Muscle layer of duodenum (tissue), 2 donors: ENCODE measurements around the gene CD99L2.

ENCODE experiments used
- H3K27ac ChIP-seq: one replicate; pipeline ENCODE4 v1.7.0; 2013; ENCODE audit warnings: mild to moderate bottlenecking, low read length
- H3K27me3 ChIP-seq: one replicate; pipeline ENCODE4 v1.7.0; 2013; ENCODE audit warnings: low read depth, mild to moderate bottlenecking, control low read depth, low read length
- H3K36me3 ChIP-seq, 2 donors: one replicate each; pipeline ENCODE4 v1.7.0; 2013; ENCODE audit warnings: low read length in 2 of 2, control low read depth in 1 of 2, mild to moderate bottlenecking in 1 of 2; ENCODE audit not compliant: insufficient read depth in 2 of 2, control insufficient read depth in 1 of 2
- H3K4me1 ChIP-seq, 2 donors: one replicate each; pipeline ENCODE4 v1.7.0; 2013; ENCODE audit warnings: low read length in 2 of 2, mild to moderate bottlenecking in 2 of 2, control low read depth in 1 of 2, moderate library complexity in 1 of 2; ENCODE audit not compliant: insufficient read depth in 2 of 2, control insufficient read depth in 1 of 2
- H3K4me3 ChIP-seq, 2 donors: one replicate each; pipeline ENCODE4 v1.7.0; 2013; ENCODE audit warnings: low read length in 2 of 2, low read depth in 1 of 2, mild to moderate bottlenecking in 1 of 2
- H3K9me3 ChIP-seq, 2 donors: one replicate each; pipeline ENCODE4 v1.7.0; 2013; ENCODE audit warnings: low read length in 2 of 2, control low read depth in 1 of 2, mild to moderate bottlenecking in 1 of 2; ENCODE audit not compliant: control insufficient read depth in 1 of 2
- donor health status: healthy.

Gene CD99L2

DNA sequence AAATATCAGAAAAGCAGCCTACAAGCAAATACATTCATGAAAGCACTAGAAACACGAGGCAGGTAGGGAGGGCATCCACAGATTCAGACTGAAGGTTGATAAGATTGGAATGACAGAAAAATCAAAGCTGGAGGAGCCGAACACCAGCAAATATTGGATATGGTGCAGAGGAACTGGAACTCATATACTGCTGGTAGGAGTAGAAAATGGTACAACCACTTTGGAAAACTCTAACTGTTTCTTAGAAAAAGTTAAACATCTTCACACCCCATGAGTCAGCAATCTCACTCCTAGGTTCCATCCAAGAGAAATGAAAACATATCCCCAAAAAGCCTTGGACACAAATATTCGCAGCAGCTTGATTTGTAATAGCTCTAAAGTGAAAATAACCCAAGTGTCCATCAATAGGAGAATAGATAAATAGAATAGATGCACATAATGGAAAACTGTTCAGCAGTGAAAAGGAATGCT lies 27.1 kb downstream of the CD99L2 start:
- H3K4me3 ChIP-seq, result no peak overlapping the region
- H3K4me1 ChIP-seq, result peaks cover 0 to 10% of the 10 kb centered on the region in 2 donors
- no peaks in the 10 kb centered on the region for H3K36me3 ChIP-seq
- H3K27ac ChIP-seq, result no peak overlapping the region
- no peaks in the 10 kb centered on the region for H3K9me3 ChIP-seq
- H3K27me3 ChIP-seq, result no peaks in the 10 kb centered on the region

- no peak overlapping the region for H3K27ac ChIP-seq
- peaks cover 0 to 10% of the 10 kb centered on the region in 2 donors for H3K4me1 ChIP-seq
- H3K36me3 ChIP-seq, result no peaks in the 10 kb centered on the region
- H3K4me3 ChIP-seq, result no peak overlapping the region
- no peaks in the 10 kb centered on the region for H3K9me3 ChIP-seq
- no peaks in the 10 kb centered on the region for H3K27me3 ChIP-seq
These were observed 27.8 kb downstream of the CD99L2 start for GRCh38 chrX:150870487-150871340.

GRCh38 chrX:150870029-150870428 lies 28.4 kb downstream of the CD99L2 start:
- H3K36me3 ChIP-seq, result no peaks in the 10 kb centered on the region
- H3K4me3 ChIP-seq, result no peak overlapping the region
- H3K27ac ChIP-seq, result no peak overlapping the region
- peaks cover 0 to 10% of the 10 kb centered on the region in 2 donors for H3K4me1 ChIP-seq
- no peaks in the 10 kb centered on the region for H3K27me3 ChIP-seq
- no peaks in the 10 kb centered on the region for H3K9me3 ChIP-seq

DNA sequence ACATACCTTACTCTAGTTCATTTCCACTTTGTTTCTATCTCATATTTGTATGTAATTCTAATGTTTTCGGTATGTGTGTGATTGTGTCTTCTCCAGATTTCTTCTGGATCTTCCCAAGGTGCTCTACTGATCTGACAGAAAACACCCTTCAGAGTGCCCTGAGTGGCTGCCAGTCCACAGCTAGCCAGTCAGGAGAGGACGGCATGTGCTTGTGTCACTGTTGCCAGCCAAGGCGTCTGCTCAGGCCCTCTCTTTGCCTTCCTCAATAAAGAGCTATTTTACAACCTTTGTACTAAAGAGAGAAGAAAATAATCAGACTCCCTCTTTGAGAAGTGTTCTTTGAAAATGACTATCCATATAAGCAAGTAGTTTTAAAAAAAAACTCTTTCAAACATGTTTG lies 29.0 kb downstream of the CD99L2 start:
- H3K27ac ChIP-seq, result no peak overlapping the region
- peaks cover 0 to 10% of the 10 kb centered on the region in 2 donors for H3K4me1 ChIP-seq
- H3K4me3 ChIP-seq, result no peak overlapping the region
- no peaks in the 10 kb centered on the region for H3K27me3 ChIP-seq
- H3K9me3 ChIP-seq, result no peaks in the 10 kb centered on the region
- H3K36me3 ChIP-seq, result no peaks in the 10 kb centered on the region

GRCh38 chrX:150868625-150869024 lies 29.8 kb downstream of the CD99L2 start:
- Histone ChIP-seq H3K9me3 (no peaks in the 10 kb centered on the region), H3K36me3 (no peaks in the 10 kb centered on the region), H3K4me3 (no peak overlapping the region), H3K27ac (no peak overlapping the region), H3K27me3 (no peaks in the 10 kb centered on the region), H3K4me1 (peaks cover 0 to 4% of the 10 kb centered on the region in 2 donors)

DNA sequence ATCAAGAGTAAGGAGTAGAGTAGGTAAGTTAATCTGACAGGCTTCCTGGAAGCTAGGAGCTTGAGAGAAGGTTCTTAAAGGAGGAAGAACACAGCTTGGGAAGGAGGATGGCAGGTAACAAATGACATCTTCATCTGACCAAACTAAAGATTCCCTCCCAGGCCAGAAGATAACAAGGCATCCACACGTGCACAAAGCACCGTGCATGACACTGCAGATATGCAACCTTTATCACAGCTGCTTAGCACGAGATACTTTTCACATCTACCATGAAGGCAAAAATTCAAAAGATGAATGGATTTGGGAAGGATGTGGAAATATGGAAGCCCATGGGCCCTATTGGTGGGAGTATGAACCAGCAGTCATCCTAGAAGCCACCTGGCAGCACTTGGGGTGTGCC lies 34.3 kb downstream of the CD99L2 start:
- no peaks in the 10 kb centered on the region for H3K36me3 ChIP-seq
- no peaks in the 10 kb centered on the region for H3K9me3 ChIP-seq
- no peak overlapping the region for H3K4me3 ChIP-seq
- H3K27ac ChIP-seq, result no peak overlapping the region
- no peaks in the 10 kb centered on the region for H3K27me3 ChIP-seq
- no peaks in the 10 kb centered on the region for H3K4me1 ChIP-seq

DNA sequence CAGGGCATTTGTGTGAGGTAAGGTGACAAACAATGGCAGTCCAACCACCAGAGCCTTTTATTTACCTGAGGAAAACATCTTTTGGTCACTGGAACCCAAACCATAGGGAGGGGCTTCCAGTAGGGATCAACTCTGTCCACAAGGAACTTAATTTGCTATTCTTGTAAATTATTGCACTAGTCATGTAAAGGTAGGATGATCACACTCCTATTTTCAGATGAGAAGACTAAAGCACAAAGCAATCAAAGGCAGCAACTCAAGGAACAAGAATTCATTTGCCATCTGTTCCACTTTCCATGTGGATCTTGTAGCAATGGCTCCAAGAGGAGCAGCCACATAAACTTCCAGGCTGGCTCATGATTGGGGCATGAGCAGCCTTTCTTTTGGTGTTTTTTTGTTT lies 35.3 kb downstream of the CD99L2 start:
- no peak overlapping the region for H3K4me3 ChIP-seq
- H3K36me3 ChIP-seq, result no peaks in the 10 kb centered on the region
- H3K4me1 ChIP-seq, result no peaks in the 10 kb centered on the region
- no peaks in the 10 kb centered on the region for H3K9me3 ChIP-seq
- no peaks in the 10 kb centered on the region for H3K27me3 ChIP-seq
- H3K27ac ChIP-seq, result no peak overlapping the region

DNA sequence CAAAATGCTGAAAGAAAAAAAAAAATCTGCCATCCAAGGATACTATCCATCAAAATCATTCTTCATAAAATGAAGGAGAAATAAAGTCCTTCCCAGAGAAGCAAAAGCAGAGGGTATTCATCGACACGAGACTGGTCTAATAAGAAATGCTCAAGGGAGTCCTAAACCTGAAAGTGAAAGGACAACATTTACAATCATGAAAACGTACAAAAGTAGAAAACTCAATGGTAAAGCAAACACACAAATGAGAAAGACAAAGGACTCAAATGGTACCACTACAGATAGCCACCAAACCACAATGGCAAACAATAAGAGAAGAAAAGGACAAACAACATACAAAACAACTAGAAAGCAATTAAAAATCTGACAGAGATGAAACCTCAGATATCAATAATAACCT lies 41.0 kb downstream of the CD99L2 start:
- Histone ChIP-seq H3K36me3 (no peaks in the 10 kb centered on the region), H3K4me3 (no peak overlapping the region), H3K9me3 (no peaks in the 10 kb centered on the region), H3K4me1 (no peaks in the 10 kb centered on the region), H3K27me3 (no peaks in the 10 kb centered on the region), H3K27ac (no peak overlapping the region)

GRCh38 chrX:150856785-150857184 lies 41.7 kb downstream of the CD99L2 start:
- Histone ChIP-seq H3K4me1 (no peaks in the 10 kb centered on the region), H3K4me3 (no peak overlapping the region), H3K36me3 (no peaks in the 10 kb centered on the region), H3K27me3 (no peaks in the 10 kb centered on the region), H3K9me3 (no peaks in the 10 kb centered on the region), H3K27ac (no peak overlapping the region)

DNA sequence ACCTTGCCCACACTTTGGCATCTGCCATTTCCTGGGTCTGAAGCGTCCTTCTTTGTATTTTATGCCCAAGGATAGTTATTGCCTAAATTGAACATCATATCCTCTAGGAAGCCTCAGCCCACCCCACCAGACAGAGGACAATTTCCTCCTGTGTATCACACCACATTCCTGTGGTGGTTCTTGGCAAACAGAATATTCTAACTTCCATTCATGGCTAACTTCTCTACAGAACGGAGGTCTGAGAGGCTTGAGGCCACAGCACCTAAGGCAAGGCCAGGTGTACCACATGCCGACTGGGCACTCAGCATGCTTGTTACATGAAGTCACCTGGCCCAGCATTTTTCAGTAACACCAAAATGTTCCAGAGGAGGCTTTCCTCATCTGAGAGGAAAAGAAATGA lies 42.4 kb downstream of the CD99L2 start:
- Histone ChIP-seq H3K27ac (no peak overlapping the region), H3K27me3 (no peaks in the 10 kb centered on the region), H3K9me3 (no peaks in the 10 kb centered on the region), H3K4me3 (no peak overlapping the region), H3K4me1 (no peaks in the 10 kb centered on the region), H3K36me3 (no peaks in the 10 kb centered on the region)

- no peaks in the 10 kb centered on the region for H3K36me3 ChIP-seq
- no peak overlapping the region for H3K4me3 ChIP-seq
- no peaks in the 10 kb centered on the region for H3K4me1 ChIP-seq
- H3K9me3 ChIP-seq, result no peaks in the 10 kb centered on the region
- H3K27ac ChIP-seq, result no peak overlapping the region
- no peaks in the 10 kb centered on the region for H3K27me3 ChIP-seq
These were observed 43.6 kb downstream of the CD99L2 start for GRCh38 chrX:150854856-150855255.
